ENCODE results near the gene ZMYM3. TPM values are rescaled to one million over a fixed set of nuclear protein-coding genes. Genes with fewer than 3 reads are reported as not detected.

The ZMYM3 gene
- total RNA-seq, 1 experiment from 2014 or later, result 42.9 TPM

DNA sequence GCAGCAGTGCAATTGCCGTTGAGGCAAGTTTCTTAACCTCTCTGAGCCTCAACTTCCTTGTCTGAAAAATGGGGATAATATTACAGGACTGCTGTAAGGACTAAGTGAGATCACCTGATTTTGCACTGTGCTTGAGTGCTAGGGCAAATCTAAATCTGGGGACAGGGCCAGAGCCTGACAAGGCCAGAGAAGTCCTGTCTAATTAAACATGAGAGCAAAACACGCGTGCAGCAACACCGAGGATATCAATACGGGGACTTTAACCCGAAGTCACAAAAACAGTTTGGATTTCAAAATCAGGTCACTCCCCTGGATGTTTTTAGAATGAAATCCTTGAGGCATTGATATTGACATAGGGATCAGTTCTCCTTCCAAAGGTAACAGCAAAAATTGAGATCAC, 36.6 kb downstream of the ZMYM3 start:
- CTCF ChIA-PET, result interaction anchor here (1.2 kb wide), 1 partner anchor 8 kb away, joined by 5 read pairs; no protein-coding TSS in a partner anchor
- H3K36me3 Mint-ChIP-seq (ENCODE audit: insufficient read depth, unreplicated experiment), result peaks cover 38% of the 10 kb centered on the region
- peaks cover 46% of the 10 kb centered on the region for H3K4me1 Mint-ChIP-seq (ENCODE audit: low read depth, unreplicated experiment)
- no TSS peak for BruUV-seq (replicated peaks)
- no peak for DNase-seq
- peak overlapping the region; percentile 40 for H3K27ac Mint-ChIP-seq (ENCODE audit: unreplicated experiment)
- peak overlapping the region; percentile 75 for H3K4me3 Mint-ChIP-seq (ENCODE audit: low read depth, unreplicated experiment)
- TF ChIP-seq, protein P1, sequence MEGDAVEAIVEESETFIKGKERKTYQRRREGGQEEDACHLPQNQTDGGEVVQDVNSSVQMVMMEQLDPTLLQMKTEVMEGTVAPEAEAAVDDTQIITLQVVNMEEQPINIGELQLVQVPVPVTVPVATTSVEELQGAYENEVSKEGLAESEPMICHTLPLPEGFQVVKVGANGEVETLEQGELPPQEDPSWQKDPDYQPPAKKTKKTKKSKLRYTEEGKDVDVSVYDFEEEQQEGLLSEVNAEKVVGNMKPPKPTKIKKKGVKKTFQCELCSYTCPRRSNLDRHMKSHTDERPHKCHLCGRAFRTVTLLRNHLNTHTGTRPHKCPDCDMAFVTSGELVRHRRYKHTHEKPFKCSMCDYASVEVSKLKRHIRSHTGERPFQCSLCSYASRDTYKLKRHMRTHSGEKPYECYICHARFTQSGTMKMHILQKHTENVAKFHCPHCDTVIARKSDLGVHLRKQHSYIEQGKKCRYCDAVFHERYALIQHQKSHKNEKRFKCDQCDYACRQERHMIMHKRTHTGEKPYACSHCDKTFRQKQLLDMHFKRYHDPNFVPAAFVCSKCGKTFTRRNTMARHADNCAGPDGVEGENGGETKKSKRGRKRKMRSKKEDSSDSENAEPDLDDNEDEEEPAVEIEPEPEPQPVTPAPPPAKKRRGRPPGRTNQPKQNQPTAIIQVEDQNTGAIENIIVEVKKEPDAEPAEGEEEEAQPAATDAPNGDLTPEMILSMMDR (IDR thresholded peaks at IDR 0.05; ENCODE audit: unreplicated experiment), result no peak
- intact Hi-C loops (cut with micrococcal nuclease; ENCODE audit: unreplicated experiment), result loop anchor here (10.0 kb wide), 1 partner anchor 148 kb away; the partner anchor contains the start of gene TAF1
- H3K27me3 Mint-ChIP-seq (ENCODE audit: unreplicated experiment), result no peaks in the 10 kb centered on the region
- no peaks in the 10 kb centered on the region for H3K9me3 Mint-ChIP-seq (ENCODE audit: low read depth, unreplicated experiment)

DNA sequence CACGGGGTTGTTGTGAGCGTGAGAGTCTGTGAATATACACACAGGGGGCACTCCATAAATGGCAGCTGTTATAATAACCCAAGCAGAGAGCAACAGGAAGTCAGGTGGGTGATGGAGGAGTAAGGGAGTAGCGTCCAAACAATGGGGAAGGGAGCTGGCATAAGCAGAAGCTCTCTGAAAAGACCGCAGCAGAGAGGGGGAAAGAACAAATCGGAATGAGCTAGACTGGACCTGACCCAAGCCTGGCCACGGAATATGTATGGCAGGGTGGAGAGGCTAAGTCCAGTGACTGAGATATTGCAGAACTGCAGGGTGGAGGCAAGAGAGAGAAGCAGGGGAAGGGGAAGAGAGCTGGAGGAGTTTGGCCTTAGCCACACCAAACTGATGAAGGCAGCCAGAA, 37.5 kb downstream of the ZMYM3 start:
- CTCF ChIA-PET, result interaction anchor here (0.6 to 1.2 kb wide), 4 partner anchors 9 to 1092 kb away, joined by 3 to 5 read pairs (median 3); partner anchors contain the start of gene TAF1
- Mint-ChIP-seq H3K27me3 (ENCODE audit: unreplicated experiment) (no peaks in the 10 kb centered on the region), H3K4me3 (ENCODE audit: low read depth, unreplicated experiment) (peak overlapping the region; percentile 75), H3K4me1 (ENCODE audit: low read depth, unreplicated experiment) (peaks cover 50% of the 10 kb centered on the region), H3K27ac (ENCODE audit: unreplicated experiment) (peak overlapping the region; percentile 35), H3K9me3 (ENCODE audit: low read depth, unreplicated experiment) (no peaks in the 10 kb centered on the region), H3K36me3 (ENCODE audit: insufficient read depth, unreplicated experiment) (peaks cover 38% of the 10 kb centered on the region)
- DNase-seq, result peak; percentile 9
- intact Hi-C loops (cut with micrococcal nuclease; ENCODE audit: unreplicated experiment), result loop anchor here (10.0 kb wide), 1 partner anchor 148 kb away; the partner anchor contains the start of gene TAF1
- TF ChIP-seq, protein P1 (IDR thresholded peaks at IDR 0.05; ENCODE audit: unreplicated experiment), result no peak
- BruUV-seq (replicated peaks), result no TSS peak

DNA sequence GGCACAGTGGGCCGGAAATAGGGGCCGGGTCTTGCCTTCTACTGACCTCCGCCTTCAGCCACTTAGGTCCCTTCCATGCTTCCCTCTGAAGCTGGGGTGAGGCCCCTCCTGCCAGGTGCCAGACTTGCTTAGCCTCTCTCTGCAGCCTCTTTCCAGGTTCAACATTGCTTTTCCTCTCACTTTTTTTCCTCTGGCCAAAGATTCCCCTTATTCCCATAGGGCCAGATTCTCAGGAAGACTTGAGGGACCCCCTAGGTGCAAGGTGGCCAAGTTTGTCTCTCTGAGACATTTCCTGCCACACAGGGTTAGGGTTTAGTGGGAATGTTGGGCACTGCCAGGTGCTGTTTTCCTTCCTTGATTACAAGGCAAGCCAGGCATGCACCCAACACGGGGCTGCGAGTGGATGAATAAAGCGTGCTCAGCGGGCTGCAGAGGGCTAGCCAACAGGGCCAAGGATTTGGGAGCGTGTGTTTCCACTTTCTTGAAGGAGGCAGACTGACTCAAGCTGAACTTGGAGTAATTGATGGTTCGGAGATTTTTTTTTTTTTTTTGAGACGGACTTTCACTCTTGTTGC, 38.5 kb downstream of the ZMYM3 start:
- BruUV-seq (replicated peaks), result TSS peak; percentile 67
- TF ChIP-seq, protein P1 (IDR thresholded peaks at IDR 0.05; ENCODE audit: unreplicated experiment), result no peak
- Mint-ChIP-seq H3K4me1 (ENCODE audit: low read depth, unreplicated experiment) (peaks cover 56% of the 10 kb centered on the region), H3K9me3 (ENCODE audit: low read depth, unreplicated experiment) (no peaks in the 10 kb centered on the region), H3K4me3 (ENCODE audit: low read depth, unreplicated experiment) (peak overlapping the region; percentile 75), H3K36me3 (ENCODE audit: insufficient read depth, unreplicated experiment) (peaks cover 38% of the 10 kb centered on the region), H3K27ac (ENCODE audit: unreplicated experiment) (peak overlapping the region; percentile 70), H3K27me3 (ENCODE audit: unreplicated experiment) (no peaks in the 10 kb centered on the region)
- CTCF ChIA-PET, result interaction anchor here (0.8 to 1.5 kb wide), 4 partner anchors 10 to 151 kb away, joined by 3 to 8 read pairs (median 6); partner anchors contain the start of genes NONO and TAF1
- DNase-seq, result peak; percentile 11
- intact Hi-C loops (cut with micrococcal nuclease; ENCODE audit: unreplicated experiment), result loop anchor here (2.0 to 10.0 kb wide), 3 partner anchors 31 to 149 kb away; partner anchors contain the start of gene TAF1

DNA sequence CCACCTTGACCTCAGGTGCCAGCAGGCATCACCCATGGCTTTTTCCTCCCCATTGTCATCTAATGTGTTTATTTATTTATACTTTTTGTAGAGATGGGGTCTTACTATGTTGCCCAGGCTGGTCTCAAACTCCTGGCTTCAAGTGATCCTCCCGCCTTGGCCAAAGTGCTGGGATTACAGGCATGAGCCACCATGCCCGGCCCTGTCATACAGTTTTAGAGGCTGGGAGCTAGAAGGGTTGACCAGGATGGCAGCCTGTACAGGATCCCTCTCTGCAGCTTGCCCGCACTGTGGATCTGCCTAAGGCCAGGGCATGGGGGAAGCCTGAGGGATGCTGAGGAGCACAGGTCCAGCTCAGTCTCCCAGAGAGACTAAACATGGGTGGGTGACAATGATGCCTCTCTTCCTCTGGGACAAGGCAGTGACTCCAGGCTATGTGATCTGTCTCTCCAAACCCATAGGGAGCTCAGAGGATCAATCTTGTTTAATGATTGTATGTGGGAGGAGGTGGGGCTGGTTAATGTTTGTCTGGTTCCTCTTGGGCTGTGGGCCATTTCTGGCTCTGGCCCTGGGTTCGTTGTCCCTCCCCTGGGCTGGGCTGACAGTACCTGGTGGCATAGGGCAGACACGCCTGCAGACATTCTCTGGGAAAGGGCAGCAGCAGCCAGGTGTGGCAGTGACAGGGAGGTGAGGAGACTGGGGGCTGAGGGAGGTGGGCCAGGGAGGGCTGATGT, 39.2 kb downstream of the ZMYM3 start:
- Mint-ChIP-seq H3K27me3 (ENCODE audit: unreplicated experiment) (no peaks in the 10 kb centered on the region), H3K9me3 (ENCODE audit: low read depth, unreplicated experiment) (no peaks in the 10 kb centered on the region), H3K4me1 (ENCODE audit: low read depth, unreplicated experiment) (peaks cover 56% of the 10 kb centered on the region), H3K36me3 (ENCODE audit: insufficient read depth, unreplicated experiment) (peaks cover 38% of the 10 kb centered on the region), H3K4me3 (ENCODE audit: low read depth, unreplicated experiment) (peak overlapping the region; percentile 75), H3K27ac (ENCODE audit: unreplicated experiment) (peak overlapping the region; percentile 70)
- CTCF ChIA-PET, result interaction anchor here (0.6 to 1.5 kb wide), 4 partner anchors 11 to 69 kb away, joined by 4 to 12 read pairs (median 8); partner anchors contain the start of gene NONO
- TF ChIP-seq, protein P1 (IDR thresholded peaks at IDR 0.05; ENCODE audit: unreplicated experiment), result no peak
- no TSS peak for BruUV-seq (replicated peaks)
- intact Hi-C loops (cut with micrococcal nuclease; ENCODE audit: unreplicated experiment), result loop anchor here (2.0 to 10.0 kb wide), 3 partner anchors 30 to 150 kb away; partner anchors contain the start of gene TAF1
- DNase-seq, result peak; percentile 82

Measured in Calu3 (cell line).